HFF-Myc (cell line): ENCODE results near the gene ZNF324.
"Not testable (repeated sequence)": the region's sequence is repeated elsewhere in the genome, so short reads cannot be mapped to it uniquely, and the experiment has no call there.

Experiments used
- DNase-seq: peaks from one replicate; pipeline ENCODE4 v3.0.0-alpha.2; 2011; ENCODE audit warnings: low read depth; ENCODE audit errors: extremely low read depth
- H3K4me3 ChIP-seq: replicated peaks from 2 replicates; pipeline ENCODE4 v1.5.1; 2011; ENCODE audit warnings: low read depth, mild to moderate bottlenecking, control low read depth, low read length
- CTCF ChIP-seq: IDR thresholded peaks from 2 replicates; pipeline ENCODE4 v1.5.1; 2012; ENCODE audit warnings: mild to moderate bottlenecking, low read depth, low read length, control low read depth; ENCODE audit errors: missing control alignments

ZNF324 gene

GRCh38 chr19:58491393-58491792 lies 24.5 kb downstream of the ZNF324 start:
- TF ChIP-seq CTCF: no peak
- H3K4me3 ChIP-seq: no peak overlapping the region
- no peak for DNase-seq

- H3K4me3 ChIP-seq: no peak overlapping the region
- no peak for TF ChIP-seq CTCF
- DNase-seq: no peak
Measured at GRCh38 chr19:58492265-58492664, 25.4 kb downstream of the ZNF324 start.

- no peak for TF ChIP-seq CTCF
- H3K4me3 ChIP-seq: peak overlapping the region; percentile 62
- no peak for DNase-seq
Measured at GRCh38 chr19:58497634-58498170, 30.8 kb downstream of the ZNF324 start.

GRCh38 chr19:58498316-58499020 lies 31.6 kb downstream of the ZNF324 start:
- H3K4me3 ChIP-seq: peak overlapping the region; percentile 62
- DNase-seq: no peak
- TF ChIP-seq CTCF: no peak

- peak; percentile 10 for TF ChIP-seq CTCF
- peak; percentile 97 for DNase-seq
- H3K4me3 ChIP-seq: peak overlapping the region; percentile 62
Measured at GRCh38 chr19:58499021-58499927, 32.4 kb downstream of the ZNF324 start.

- no peak for TF ChIP-seq CTCF
- H3K4me3 ChIP-seq: peak overlapping the region; percentile 62
- DNase-seq: no peak
Measured at GRCh38 chr19:58500242-58500641, 33.4 kb downstream of the ZNF324 start.

- not testable (repeated sequence) for H3K4me3 ChIP-seq, DNase-seq
Measured at GRCh38 chr19:58507602-58508223, 40.8 kb downstream of the ZNF324 start.
